Naive thymus-derived CD8-positive, alpha-beta T cell (primary cell): Measurements from ENCODE around the gene FCRL2. TPM values are rescaled to one million over a fixed set of nuclear protein-coding genes. Genes with fewer than 3 reads are reported as not detected.

Experiments used
- ATAC-seq, 2 donors: fragments of 150-1000 bp; cut with Tn5 transposase in 1 of 2; sonication (Bioruptor Pico), chemical (Tn5 transposase) in 1 of 2; 1 replicate in 1 of 2; 2 replicates in 1 of 2; pipeline ENCODE4 v1.10.0; 2021; ENCODE audit warnings: mild to moderate bottlenecking in 2 of 2, moderate library complexity in 2 of 2
- POLR2A ChIA-PET: fragments of 350-600 bp; sonication (Branson Sonifier 250); formaldehyde crosslinking; loops from one replicate; lab custom pipeline; 2021; ENCODE audit warnings: antibody characterized with exemption; lab: Charles Lee
- DNase-seq, 10 donors: peaks; one replicate each; pipeline versions ENCODE4 v3.0.0 to v3.0.0-alpha.2; 2020 to 2022
- H3K27ac Mint-ChIP-seq, 10 donors: one replicate each; pipeline ENCODE4 v1.8.0; 2020 to 2022; ENCODE audit warnings: mild to moderate bottlenecking in 10 of 10, mixed read lengths in 10 of 10, moderate library complexity in 4 of 10, inconsistent platforms in 1 of 10
- H3K27me3 Mint-ChIP-seq, 5 donors: one replicate each; pipeline ENCODE4 v1.8.0; 2021 to 2022; ENCODE audit warnings: mixed read lengths in 5 of 5
- H3K36me3 Mint-ChIP-seq, 3 donors: one replicate each; pipeline ENCODE4 v1.8.0; 2020 to 2022; ENCODE audit warnings: mixed read lengths in 3 of 3, mild to moderate bottlenecking in 2 of 3, inconsistent platforms in 1 of 3
- H3K4me1 Mint-ChIP-seq, 4 donors: one replicate each; pipeline ENCODE4 v1.8.0; 2021 to 2022; ENCODE audit warnings: mixed read lengths in 4 of 4
- H3K4me3 Mint-ChIP-seq, 10 donors: one replicate each; pipeline ENCODE4 v1.8.0; 2020 to 2022; ENCODE audit warnings: mild to moderate bottlenecking in 10 of 10, mixed read lengths in 10 of 10, moderate library complexity in 6 of 10, inconsistent platforms in 1 of 10
- H3K9me3 Mint-ChIP-seq, 9 donors: one replicate each; pipeline ENCODE4 v1.8.0; 2020 to 2022; ENCODE audit warnings: mixed read lengths in 9 of 9, mild to moderate bottlenecking in 3 of 9, inconsistent platforms in 1 of 9, moderate library complexity in 1 of 9
- polyA plus RNA-seq, 3 donors: library from polyadenylated mRNA; unstranded; fragments of 300-500 nt; fragmentation: Illumina TruSeq; gene quantifications; one replicate each; pipeline ENCODE4 v1.2.3, GENCODE V29; 2021
- total RNA-seq, 8 experiments: library from RNA in 2 of 8; stranded (reverse) in 2 of 8; gene quantifications; one replicate each; pipeline ENCODE4 v1.2.3 and lab custom pipeline; 2021 to 2026

The FCRL2 gene
- total and polyA plus RNA-seq, 5 experiments from 2014 or later: 0.07 to 3.1 (median 2.7) TPM; not detected in 2

- ATAC-seq: no peak
- H3K27ac Mint-ChIP-seq: peak overlapping the region in 3 of 10 donors; percentile 35 to 42 (median 39)
- DNase-seq: no peak
- H3K9me3 Mint-ChIP-seq: peaks cover 0 to 2% (median 0%) of the 10 kb centered on the region in 9 donors
- peaks cover 0 to 75% (median 0%) of the 10 kb centered on the region in 4 donors for H3K4me1 Mint-ChIP-seq
- peaks cover 2 to 15% (median 5%) of the 10 kb centered on the region in 5 donors for H3K27me3 Mint-ChIP-seq
- POLR2A ChIA-PET: no interaction called here
- H3K36me3 Mint-ChIP-seq: no peaks in the 10 kb centered on the region
- H3K4me3 Mint-ChIP-seq: peak overlapping the region in 1 of 10 donors; percentile 20
Measured at GRCh38 chr1:157702308-157702825, 74.6 kb downstream of the FCRL2 start.

DNA sequence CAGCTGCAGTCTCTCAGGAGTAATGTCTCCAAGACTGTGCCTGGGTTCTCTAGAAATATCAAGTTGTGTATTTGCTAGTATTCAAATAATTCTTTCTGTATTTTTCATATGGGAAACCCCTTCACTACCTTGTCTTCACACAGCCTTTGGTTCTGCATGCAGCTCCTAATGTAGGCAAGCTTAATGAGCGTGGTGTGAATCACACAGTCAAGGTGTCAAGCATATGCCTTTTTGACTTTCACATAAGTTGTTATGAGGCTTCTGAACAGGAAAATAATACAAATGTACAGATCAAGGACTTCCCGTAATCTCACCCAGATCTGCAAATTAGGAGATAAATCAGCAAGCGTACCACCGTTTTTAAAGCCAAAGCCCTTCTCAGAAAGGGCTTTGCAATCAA, 76.2 kb downstream of the FCRL2 start, which contains the start of gene FCRL3:
Gene FCRL3, minus strand, starts transcription at position 38 of the 400 bp plus-strand sequence. CDS start 280 bp downstream, outside the sequence.
- POLR2A ChIA-PET: no interaction called here
- H3K36me3 Mint-ChIP-seq: no peaks in the 10 kb centered on the region
- peak within 1 kb of the TSS in 5 of 10 donors; percentile 5 to 80 (median 57) for H3K4me3 Mint-ChIP-seq
- H3K4me1 Mint-ChIP-seq: peaks cover 0 to 75% (median 0%) of the 10 kb centered on the region in 4 donors
- ATAC-seq (peak in 1 of 2 donors; percentile 44), DNase-seq (no peak)
- H3K27me3 Mint-ChIP-seq: peaks cover 2 to 15% (median 8%) of the 10 kb centered on the region in 5 donors
- peak within 1 kb of the TSS in 4 of 10 donors; percentile 45 to 81 (median 54) for H3K27ac Mint-ChIP-seq
- H3K9me3 Mint-ChIP-seq: peaks cover 0 to 2% (median 0%) of the 10 kb centered on the region in 9 donors

DNA sequence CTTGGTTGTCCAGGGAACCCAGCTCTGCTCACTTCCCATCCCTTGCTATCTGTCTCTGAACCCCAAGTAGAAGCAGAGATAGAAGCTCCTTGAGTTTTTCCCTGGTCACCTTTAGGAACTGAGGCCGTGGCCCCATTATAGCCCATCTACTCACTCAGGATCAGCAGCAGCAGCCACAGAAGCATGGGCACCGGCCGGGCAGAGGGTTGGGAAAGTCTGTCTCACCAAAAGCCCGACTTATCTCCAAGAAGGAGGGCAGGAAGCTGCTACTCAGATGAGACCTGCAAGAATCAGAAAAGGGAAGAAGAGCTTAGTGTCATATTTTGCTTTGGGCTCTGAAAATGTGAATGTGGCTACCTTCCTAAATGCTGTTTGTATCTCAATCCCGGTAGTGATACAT, 76.6 kb downstream of the FCRL2 start:
- Mint-ChIP-seq H3K27ac (peak overlapping the region in 4 of 10 donors; percentile 45 to 81 (median 54)), H3K4me1 (peaks cover 0 to 73% (median 0%) of the 10 kb centered on the region in 4 donors), H3K27me3 (peaks cover 2 to 15% (median 8%) of the 10 kb centered on the region in 5 donors), H3K4me3 (peak overlapping the region in 5 of 10 donors; percentile 5 to 80 (median 57)), H3K9me3 (peaks cover 0 to 2% (median 0%) of the 10 kb centered on the region in 9 donors), H3K36me3 (no peaks in the 10 kb centered on the region)
- ATAC-seq (no peak), DNase-seq (no peak)
- POLR2A ChIA-PET: no interaction called here

- H3K27me3 Mint-ChIP-seq: peaks cover 2 to 22% (median 9%) of the 10 kb centered on the region in 5 donors
- peaks cover 0 to 67% (median under 1%) of the 10 kb centered on the region in 4 donors for H3K4me1 Mint-ChIP-seq
- DNase-seq (no peak), ATAC-seq (no peak)
- peak overlapping the region in 4 of 10 donors; percentile 27 to 59 (median 38) for H3K27ac Mint-ChIP-seq
- H3K4me3 Mint-ChIP-seq: peak overlapping the region in 3 of 10 donors; percentile 0 to 80 (median 25)
- peaks cover 0 to 2% (median 0%) of the 10 kb centered on the region in 9 donors for H3K9me3 Mint-ChIP-seq
- POLR2A ChIA-PET: no interaction called here
- H3K36me3 Mint-ChIP-seq: no peaks in the 10 kb centered on the region
Measured at GRCh38 chr1:157697781-157698569, 79.0 kb downstream of the FCRL2 start.

GRCh38 chr1:157696966-157697628, 79.8 kb downstream of the FCRL2 start:
- POLR2A ChIA-PET: no interaction called here
- Mint-ChIP-seq H3K4me1 (peaks cover 0 to 63% (median under 1%) of the 10 kb centered on the region in 4 donors), H3K36me3 (no peaks in the 10 kb centered on the region), H3K27me3 (peaks cover 2 to 22% (median 9%) of the 10 kb centered on the region in 5 donors), H3K9me3 (no peaks in the 10 kb centered on the region), H3K4me3 (peak overlapping the region in 2 of 10 donors; percentile 20 to 44), H3K27ac (peak overlapping the region in 3 of 10 donors; percentile 11 to 68 (median 59))
- ATAC-seq (no peak), DNase-seq (no peak)

Other genes with a start within 250 kb of the FCRL2 start
- 1 to 10 TPM; 1.2 to 1.7 TPM for gene FCRL5, start 224.6 kb downstream of the FCRL2 start, total RNA-seq
- not detected for gene FCRL5, start 224.6 kb downstream of the FCRL2 start, polyA plus RNA-seq
- not detected for gene FCRL4, start 179.0 kb downstream of the FCRL2 start, total RNA-seq
- gene FCRL4, start 179.0 kb downstream of the FCRL2 start, polyA plus RNA-seq: not detected
- 1 to 10 TPM; 6.3 to 8.6 TPM for gene FCRL3, start 76.4 kb downstream of the FCRL2 start, total RNA-seq
- 10 to 100 TPM in 1 of 3 donors, 1 to 10 TPM in 2; 1.3 to 30.5 (median 2.1) TPM for gene FCRL3, start 76.4 kb downstream of the FCRL2 start, polyA plus RNA-seq
- 10 to 100 TPM; 13.2 to 14.0 TPM for gene FCRL1, start 43.0 kb upstream of the FCRL2 start, total RNA-seq
- under 1 TPM in 2 of 3 donors, not detected in 1; 0.09 to 0.16 TPM for gene FCRL1, start 43.0 kb upstream of the FCRL2 start, polyA plus RNA-seq
- gene CD5L, start 64.7 kb upstream of the FCRL2 start, total RNA-seq: not detected
- not detected for gene CD5L, start 64.7 kb upstream of the FCRL2 start, polyA plus RNA-seq
- not detected for gene KIRREL1, start 216.5 kb upstream of the FCRL2 start, total RNA-seq
- gene KIRREL1, start 216.5 kb upstream of the FCRL2 start, polyA plus RNA-seq: not detected